Dermis microvascular lymphatic vessel endothelial cell (primary cell): ENCODE measurements around the gene PDZRN4. TPM values are rescaled to one million over a fixed set of nuclear protein-coding genes. Genes with fewer than 3 reads are reported as not detected.
"Not testable (repeated sequence)": the region's sequence is repeated elsewhere in the genome, so short reads cannot be mapped to it uniquely, and the experiment has no call there.

Experiments
- DNase-seq, 2 donors: peaks; one replicate each; pipeline versions ENCODE4 v3.0.0 to v3.0.0-alpha.2; 2010; ENCODE audit warnings: low read depth in 2 of 2
- total RNA-seq: library from RNA; depleted of rRNA; stranded (reverse); fragments of >200 nt; gene quantifications from 2 replicates; pipeline ENCODE4 v1.2.1, GENCODE V29; 2014

Gene PDZRN4
- total RNA-seq = not detected in 2 replicates

- DNase-seq = no peak
Measured at GRCh38 chr12:41188058-41188840, at the start of gene PDZRN4. Gene PDZRN4, plus strand, starts transcription at chr12:41188320.

- no peak for DNase-seq
Measured at GRCh38 chr12:41140117-41140516, 48.0 kb upstream of the PDZRN4 start.

- DNase-seq = no peak
Measured at GRCh38 chr12:41141104-41141503, 47.0 kb upstream of the PDZRN4 start.

GRCh38 chr12:41142376-41142775 is 45.7 kb upstream of the PDZRN4 start:
- DNase-seq = no peak

GRCh38 chr12:41151793-41152192 is 36.3 kb upstream of the PDZRN4 start:
- no peak for DNase-seq

GRCh38 chr12:41162461-41162860 is 25.7 kb upstream of the PDZRN4 start:
- DNase-seq = no peak

GRCh38 chr12:41167701-41168100 is 20.4 kb upstream of the PDZRN4 start:
- DNase-seq = no peak

- no peak for DNase-seq
Measured at GRCh38 chr12:41174602-41175001, 13.5 kb upstream of the PDZRN4 start.

- not testable (repeated sequence) for DNase-seq
Measured at GRCh38 chr12:41179507-41179906, 8.6 kb upstream of the PDZRN4 start.

GRCh38 chr12:41184864-41185263 is 3.3 kb upstream of the PDZRN4 start:
- DNase-seq = no peak

GRCh38 chr12:41186026-41186425 is 2.1 kb upstream of the PDZRN4 start:
- no peak for DNase-seq

- DNase-seq = no peak
Measured at GRCh38 chr12:41188841-41189394, 798 bp downstream of the PDZRN4 start.

GRCh38 chr12:41189395-41190251 is 1.5 kb downstream of the PDZRN4 start:
- DNase-seq = no peak

- DNase-seq = no peak
Measured at GRCh38 chr12:41190338-41190737, 2.2 kb downstream of the PDZRN4 start.

GRCh38 chr12:41191549-41191948 is 3.4 kb downstream of the PDZRN4 start:
- not testable (repeated sequence) for DNase-seq

GRCh38 chr12:41193311-41193710 is 5.2 kb downstream of the PDZRN4 start:
- no peak for DNase-seq

- DNase-seq = no peak
Measured at GRCh38 chr12:41202051-41202450, 13.9 kb downstream of the PDZRN4 start.

GRCh38 chr12:41205070-41205709 is 17.1 kb downstream of the PDZRN4 start:
- DNase-seq = no peak

GRCh38 chr12:41206298-41206697 is 18.2 kb downstream of the PDZRN4 start:
- no peak for DNase-seq

GRCh38 chr12:41211448-41211847 is 23.3 kb downstream of the PDZRN4 start:
- no peak for DNase-seq

GRCh38 chr12:41212625-41213024 is 24.5 kb downstream of the PDZRN4 start:
- no peak for DNase-seq

GRCh38 chr12:41213107-41213506 is 25.0 kb downstream of the PDZRN4 start:
- no peak for DNase-seq
